Pancreas (tissue), 10 donors: ENCODE measurements around the gene PPP3CA. TPM values are rescaled to one million over a fixed set of nuclear protein-coding genes. Genes with fewer than 3 reads are reported as not detected.

ENCODE experiments used
- ATAC-seq, 4 donors: fragments of 200-7000 bp; cut with Tn5 transposase; one replicate each; pipeline versions ENCODE4 v1.8.0 to v1.9.1; 2020; ENCODE audit warnings: mild to moderate bottlenecking in 4 of 4, moderate library complexity in 4 of 4
- DNase-seq, 6 donors: peaks; one replicate each; pipeline ENCODE4 v3.0.0-alpha.2; 2020
- FAIRE-seq: peaks from 2 replicates; lab custom pipeline; 2012; peaks lifted over from hg19 to GRCh38; lab: Jason Lieb, UNC
- H3K27ac ChIP-seq, 4 donors: fragments of 200-600 bp; sonication (generic); 1 replicate in 3 of 4; 2 replicates in 1 of 4; pipeline versions ENCODE4 v1.5.0 to v1.8.0; 2020
- H3K27me3 ChIP-seq, 4 donors: fragments of 200-600 bp; one replicate each; pipeline ENCODE4 v1.8.0; 2021
- H3K36me3 ChIP-seq, 3 donors: fragments of 200-600 bp; sonication (generic) in 1 of 3; one replicate each; pipeline versions ENCODE4 v1.5.0 to v1.8.0; 2020 to 2021
- H3K4me1 ChIP-seq, 3 donors: fragments of 200-600 bp; one replicate each; pipeline ENCODE4 v1.8.0; 2021
- H3K4me3 ChIP-seq, 4 donors: fragments of 200-600 bp; sonication (generic) in 2 of 4; one replicate each; pipeline versions ENCODE4 v1.5.0 to v1.8.0; 2020 to 2021
- H3K9me3 ChIP-seq, 4 donors: fragments of 200-600 bp; one replicate each; pipeline ENCODE4 v1.8.0; 2021
- CTCF ChIP-seq, 4 donors: fragments of 200-600 bp; sonication (generic) in 3 of 4; IDR thresholded peaks; one replicate each; pipeline versions ENCODE4 v1.5.0 to v1.8.0; 2021; ENCODE audit warnings: antibody characterized with exemption in 4 of 4
- WGBS, 2 donors: extraction: QIAGEN DNeasy Blood & Tissue Kit; methylation state at CpG; one replicate each; pipeline ENCODE4 v1.1.7; 2013; 5-methylcytosine and 5-hydroxymethylcytosine counted together
- intact Hi-C, 3 donors: fragments of 100-400 bp; cut with DNase I; formaldehyde crosslinking; loops; one replicate each; pipeline versions ENCODE4 v1.11.1 to v1.14.2; 2022
- polyA plus RNA-seq, 2 donors: library from polyadenylated mRNA; stranded (reverse); fragments of 200-250 nt; gene quantifications; one replicate each; pipeline ENCODE4 v1.2.3, GENCODE V29; 2013
- total RNA-seq, 6 donors: library from RNA; stranded (reverse); fragmentation: NEBNext Ultra II Directional in 4 of 6; extraction: Animal tissue kit (Norgen Biotek cat#: 25700) in 4 of 6; gene quantifications; one replicate each; pipeline versions ENCODE4 v1.2.1 to v1.2.4, GENCODE V29; 2021 to 2023
- donor health status: healthy with polysubstance abuse.
- donor health status: DM: no; HTN: no; CAD: no; lungs with moderate emphysema.
- donor health status: DM: no; HTN: no; CAD: no.
- donor health status: control.
- donor health status: control.
- donor health status: Bipolar disorder and iron deficiency.
- donor health status: DM: yes; HTN: yes; CAD: no.
- donor health status: DM: no; HTN: no; CAD: no.
- donor health status: DM: no; HTN: no; CAD: no.
- donor health status: DM: yes; HTN: yes; CAD: no.

The PPP3CA gene
- total and polyA plus RNA-seq, 8 donors: 4.9 to 22.7 (median 10.3) TPM

DNA sequence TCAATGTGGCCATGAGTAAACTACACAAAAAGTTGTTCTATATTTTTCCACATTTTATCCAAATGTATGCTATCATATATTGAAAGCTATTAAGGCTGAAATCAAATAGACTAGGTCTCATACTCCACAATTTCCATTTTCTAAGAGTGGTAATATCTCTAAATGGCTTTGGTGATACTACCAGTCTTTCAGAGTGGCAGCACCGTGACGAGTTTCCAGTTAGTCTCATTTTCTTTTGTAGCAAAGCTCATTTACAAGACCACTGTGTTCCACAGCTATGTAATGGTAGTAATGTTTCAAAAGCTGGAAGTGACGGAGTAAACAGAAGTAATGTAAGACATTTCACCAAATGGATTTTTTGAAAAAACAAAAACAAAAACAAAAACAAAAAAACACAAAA lies 228.2 kb downstream of the PPP3CA start:
- no peak for FAIRE-seq
- WGBS, 2 donors: 98% methylated on average over 3 of the region's 3 CpGs

DNA sequence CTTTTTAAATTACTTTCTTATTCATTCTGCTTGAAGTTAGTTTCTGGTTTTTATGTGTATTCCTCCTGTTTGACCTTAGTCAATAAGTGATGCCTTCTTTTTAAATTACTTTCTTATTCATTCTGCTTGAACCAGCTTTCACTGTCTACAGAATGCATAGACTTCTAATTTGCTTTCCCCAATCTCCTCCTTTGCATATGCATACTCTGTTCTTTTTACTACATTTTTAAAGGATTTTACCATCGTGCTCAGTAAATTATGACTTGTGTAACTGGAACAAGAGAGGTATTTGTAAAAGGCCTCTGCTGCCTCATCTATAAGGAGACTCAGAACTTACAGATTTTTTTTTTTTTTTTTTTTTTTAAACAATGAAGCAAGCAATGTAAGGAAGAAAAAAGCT lies 228.7 kb downstream of the PPP3CA start:
- H3K4me1 ChIP-seq: no peaks in the 10 kb centered on the region
- H3K27ac ChIP-seq: no peak overlapping the region
- no peaks in the 10 kb centered on the region for H3K9me3 ChIP-seq
- ATAC-seq (no peak), DNase-seq (no peak), FAIRE-seq (no peak)
- intact Hi-C loops: no loop called here
- no peaks in the 10 kb centered on the region for H3K27me3 ChIP-seq
- H3K36me3 ChIP-seq: no peaks in the 10 kb centered on the region
- TF ChIP-seq CTCF (IDR thresholded peaks at IDR 0.05): no peak
- 80 to 81% methylated on average over 1 of the region's 1 CpG for whole genome bisulfite sequencing, 2 donors
- no peak overlapping the region for H3K4me3 ChIP-seq

More for the DNA sequence above, 228.2 kb downstream of the PPP3CA start:
- no peak for TF ChIP-seq CTCF (IDR thresholded peaks at IDR 0.05)
- no peak for DNase-seq
- H3K4me3 ChIP-seq: no peak overlapping the region
- no peaks in the 10 kb centered on the region for H3K9me3 ChIP-seq
- H3K27me3 ChIP-seq: no peaks in the 10 kb centered on the region
- H3K36me3 ChIP-seq: no peaks in the 10 kb centered on the region
- no peak overlapping the region for H3K27ac ChIP-seq
- no peaks in the 10 kb centered on the region for H3K4me1 ChIP-seq
- intact Hi-C loops: no loop called here
- ATAC-seq: no peak

DNA sequence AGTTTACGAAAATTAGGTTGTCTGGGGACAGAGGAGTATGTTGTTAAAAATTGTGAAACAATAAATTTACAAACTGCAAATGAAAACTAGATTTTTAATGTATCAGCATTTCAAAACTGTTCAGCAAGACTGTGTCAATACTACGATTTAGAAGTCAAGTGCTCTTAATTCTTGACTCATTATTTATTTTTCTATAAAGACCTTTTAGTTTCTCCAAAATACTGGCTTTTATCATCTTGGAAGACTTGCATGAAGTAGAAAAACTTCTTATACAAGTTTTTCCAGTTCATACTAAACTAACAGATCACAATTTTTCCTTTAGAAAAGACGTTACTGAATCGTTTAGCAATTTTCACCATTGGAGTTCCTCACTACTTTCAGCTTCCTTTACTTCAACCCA lies 231.4 kb downstream of the PPP3CA start:
- no peak for FAIRE-seq
- 71 to 81% methylated on average over 4 of the region's 4 CpGs for WGBS, 2 donors

GRCh38 chr4:101114936-101115372 lies 232.4 kb downstream of the PPP3CA start:
- intact Hi-C loops: no loop called here
- Histone ChIP-seq H3K27ac (no peak overlapping the region), H3K27me3 (no peaks in the 10 kb centered on the region), H3K4me3 (no peak overlapping the region), H3K36me3 (no peaks in the 10 kb centered on the region), H3K9me3 (no peaks in the 10 kb centered on the region), H3K4me1 (no peaks in the 10 kb centered on the region)
- ATAC-seq (peak in 3 of 4 donors; percentile 58 to 70 (median 67)), FAIRE-seq (no peak), DNase-seq (no peak)
- TF ChIP-seq CTCF (IDR thresholded peaks at IDR 0.05): no peak
- WGBS, 2 donors: 52 to 54% methylated on average over 2 of the region's 2 CpGs

More for the DNA sequence above, 231.4 kb downstream of the PPP3CA start:
- intact Hi-C loops: no loop called here
- DNase-seq (no peak), ATAC-seq (no peak)
- Histone ChIP-seq H3K4me1 (no peaks in the 10 kb centered on the region), H3K27ac (no peak overlapping the region), H3K27me3 (no peaks in the 10 kb centered on the region), H3K9me3 (no peaks in the 10 kb centered on the region), H3K4me3 (no peak overlapping the region), H3K36me3 (no peaks in the 10 kb centered on the region)
- TF ChIP-seq CTCF (IDR thresholded peaks at IDR 0.05): no peak

GRCh38 chr4:101104312-101105052 lies 242.8 kb downstream of the PPP3CA start:
- Histone ChIP-seq H3K27me3 (no peaks in the 10 kb centered on the region), H3K36me3 (no peaks in the 10 kb centered on the region), H3K4me1 (peaks cover 0 to 3% (median 0%) of the 10 kb centered on the region in 3 donors), H3K9me3 (no peaks in the 10 kb centered on the region), H3K27ac (no peak overlapping the region), H3K4me3 (no peak overlapping the region)
- 83 to 89% methylated on average over 6 of the region's 6 CpGs for WGBS, 2 donors
- no peak for TF ChIP-seq CTCF (IDR thresholded peaks at IDR 0.05)
- intact Hi-C loops: no loop called here
- DNase-seq: no peak
- ATAC-seq: no peak
- FAIRE-seq: no peak
